NCI-H226 (cell line): ENCODE data around the gene JPH2.
"Not testable (repeated sequence)": the region's sequence is repeated elsewhere in the genome, so short reads cannot be mapped to it uniquely, and the experiment has no call there.

Experiments used
- DNase-seq: peaks from one replicate; pipeline ENCODE4 v3.0.0-alpha.2; 2015

JPH2 gene

GRCh38 chr20:44187054-44187771, at the start of gene JPH2:
Gene JPH2, minus strand, starts transcription at chr20:44187188. Its CDS starts 483 bp downstream, at chr20:44186705.
- DNase-seq: peak; percentile 94

- DNase-seq: no peak
Measured at GRCh38 chr20:44235702-44236101, 48.7 kb upstream of the JPH2 start.

- DNase-seq: no peak
Measured at GRCh38 chr20:44234566-44235317, 47.8 kb upstream of the JPH2 start.

GRCh38 chr20:44233436-44234016, 46.5 kb upstream of the JPH2 start:
- DNase-seq: no peak

- DNase-seq: not testable (repeated sequence)
Measured at GRCh38 chr20:44232469-44232856, 45.5 kb upstream of the JPH2 start.

DNA sequence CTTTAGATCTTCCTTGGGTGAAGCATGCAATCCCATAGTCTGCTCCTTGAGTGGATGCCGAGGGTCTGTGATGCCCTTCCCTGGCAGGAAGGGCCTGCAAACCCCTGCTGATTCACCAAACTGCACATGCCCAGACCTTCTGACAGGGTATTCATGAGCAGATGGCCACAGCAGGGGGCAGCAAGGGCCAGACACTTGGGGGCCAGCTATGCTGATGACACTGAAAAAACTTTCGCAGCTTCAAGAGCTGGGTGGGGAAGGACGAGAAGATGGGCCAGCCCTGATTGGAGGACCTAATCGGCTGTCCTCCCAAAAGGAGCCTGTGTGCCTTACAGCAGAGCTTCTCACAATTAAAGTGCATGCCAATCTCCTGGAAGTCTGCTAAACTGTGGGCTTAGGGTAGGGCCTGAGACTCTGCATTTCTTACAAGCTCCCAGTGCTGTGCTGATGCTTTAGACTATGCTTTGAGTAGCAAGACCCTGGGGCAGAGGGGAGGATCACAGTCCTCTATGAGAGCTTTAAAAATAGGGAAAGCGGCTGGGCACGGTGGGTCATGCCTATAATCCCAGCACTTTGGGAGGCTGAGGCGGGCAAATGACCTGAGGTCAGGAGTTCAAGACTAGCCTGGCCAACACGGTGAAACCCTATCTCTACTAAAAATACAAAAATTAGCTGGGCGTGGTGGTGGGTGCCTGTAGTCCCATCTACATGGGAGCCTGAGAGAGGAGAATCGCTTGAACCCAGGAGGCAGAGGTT, 44.9 kb upstream of the JPH2 start:
- DNase-seq: no peak

DNA sequence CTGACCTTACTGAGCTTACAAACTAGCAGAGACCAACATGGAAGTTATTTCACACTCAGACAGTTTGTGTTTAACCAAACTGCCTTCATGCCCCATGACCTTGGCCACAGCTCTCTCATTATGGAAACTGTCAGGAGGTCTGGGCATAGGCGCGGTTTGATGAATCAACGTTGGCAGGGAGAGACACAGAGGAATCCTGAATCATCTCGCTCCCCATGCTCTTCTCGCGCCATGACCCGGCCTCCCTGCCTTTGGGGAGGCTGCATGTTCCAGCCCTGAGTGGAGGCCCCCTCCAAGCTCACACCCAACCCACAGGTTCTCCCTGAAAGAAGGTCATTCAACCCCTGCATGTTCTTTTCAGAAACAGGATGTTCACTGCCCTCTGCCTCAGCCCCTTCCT, 44.2 kb upstream of the JPH2 start:
- DNase-seq: peak; percentile 24

DNA sequence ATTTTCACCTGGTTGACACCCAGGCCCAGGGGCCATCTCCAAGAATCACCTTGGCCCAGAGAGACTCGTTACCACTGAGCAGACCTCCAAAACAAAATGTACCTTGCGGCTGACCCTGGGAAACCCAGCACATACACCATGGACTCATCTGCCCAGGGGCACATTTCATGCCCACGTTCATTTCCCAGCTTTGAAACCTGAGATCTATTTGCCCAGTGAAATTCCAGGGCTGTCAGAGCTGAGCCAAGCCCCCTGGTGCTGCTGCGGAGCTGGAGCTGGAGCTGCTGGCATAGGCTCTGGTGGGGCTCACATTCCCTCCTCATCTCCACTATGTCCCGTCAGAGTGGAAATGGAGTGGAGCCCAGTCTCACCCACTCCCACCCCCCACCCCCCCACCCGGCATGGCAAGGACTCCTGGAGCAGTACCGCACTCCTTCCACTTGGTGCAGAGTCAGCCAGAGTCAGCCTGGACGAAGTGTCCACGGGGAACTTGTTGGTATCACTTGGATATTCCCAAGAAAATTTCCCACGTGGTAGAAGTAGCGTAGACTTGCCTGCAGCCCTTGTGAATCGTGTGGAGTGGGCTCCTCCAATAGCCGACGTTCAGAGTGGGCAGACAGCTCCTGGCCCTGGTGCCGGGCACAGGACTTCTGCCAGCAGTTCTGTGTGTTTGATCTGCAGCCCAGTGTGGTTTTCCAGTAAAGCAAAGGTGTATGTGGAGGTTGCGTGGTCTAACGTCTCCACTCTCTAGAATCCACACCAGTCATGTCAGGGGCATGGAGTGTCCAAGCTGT, 41.7 kb upstream of the JPH2 start:
- no peak for DNase-seq

DNA sequence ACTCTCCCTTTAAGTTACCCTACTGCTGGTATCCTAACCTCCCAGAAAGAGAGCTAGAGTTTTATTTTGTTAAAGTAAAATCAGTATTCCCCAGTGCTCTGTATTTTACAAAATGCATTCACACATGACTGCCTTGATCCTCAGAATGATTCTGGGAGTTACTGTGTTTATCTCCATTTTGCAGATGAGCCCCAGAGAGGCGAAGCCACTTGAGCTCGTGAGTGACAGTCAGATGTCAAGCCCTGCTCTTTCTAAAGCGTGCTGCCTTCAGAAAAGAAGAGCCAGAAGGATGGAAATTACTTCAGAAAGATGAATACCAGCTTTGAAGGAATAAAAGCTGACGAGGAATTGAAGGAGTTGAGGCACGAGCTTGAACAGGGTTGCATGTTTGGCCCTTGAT, 37.6 kb upstream of the JPH2 start:
- DNase-seq: no peak

- DNase-seq: no peak
Measured at GRCh38 chr20:44223721-44224120, 36.7 kb upstream of the JPH2 start.

- peak; percentile 29 for DNase-seq
Measured at GRCh38 chr20:44222633-44223368, 35.8 kb upstream of the JPH2 start.

- DNase-seq: no peak
Measured at GRCh38 chr20:44222027-44222426, 35.0 kb upstream of the JPH2 start.

DNA sequence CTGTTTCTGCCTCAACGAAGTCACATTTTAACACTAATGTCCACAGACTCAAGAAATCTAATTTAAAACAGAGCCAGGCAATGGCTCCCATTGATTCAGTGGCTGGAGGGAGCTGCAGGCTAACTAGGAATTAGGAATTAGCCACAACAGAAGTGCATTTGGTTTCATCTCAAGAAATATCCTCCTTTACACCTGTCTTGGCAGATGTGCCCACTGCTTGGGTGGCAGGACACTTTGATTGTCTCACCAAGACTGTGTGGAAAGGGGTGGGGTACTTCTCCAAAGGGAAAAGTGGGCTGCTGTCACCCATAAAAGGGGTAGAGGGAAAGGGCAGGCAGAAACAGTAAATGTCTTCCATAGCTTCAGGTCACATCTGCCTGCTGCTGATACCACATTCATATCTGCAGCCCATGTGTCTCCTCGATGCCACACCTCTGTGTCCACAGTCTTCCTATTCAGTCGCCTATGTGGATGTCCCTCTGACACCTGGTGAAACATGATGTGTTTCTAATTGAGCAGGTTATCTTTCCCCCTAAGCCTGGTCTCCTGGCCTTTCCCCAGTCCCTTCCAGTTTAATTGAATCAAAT, 34.5 kb upstream of the JPH2 start:
- DNase-seq: no peak

GRCh38 chr20:44219791-44220190, 32.8 kb upstream of the JPH2 start:
- peak; percentile 55 for DNase-seq

DNA sequence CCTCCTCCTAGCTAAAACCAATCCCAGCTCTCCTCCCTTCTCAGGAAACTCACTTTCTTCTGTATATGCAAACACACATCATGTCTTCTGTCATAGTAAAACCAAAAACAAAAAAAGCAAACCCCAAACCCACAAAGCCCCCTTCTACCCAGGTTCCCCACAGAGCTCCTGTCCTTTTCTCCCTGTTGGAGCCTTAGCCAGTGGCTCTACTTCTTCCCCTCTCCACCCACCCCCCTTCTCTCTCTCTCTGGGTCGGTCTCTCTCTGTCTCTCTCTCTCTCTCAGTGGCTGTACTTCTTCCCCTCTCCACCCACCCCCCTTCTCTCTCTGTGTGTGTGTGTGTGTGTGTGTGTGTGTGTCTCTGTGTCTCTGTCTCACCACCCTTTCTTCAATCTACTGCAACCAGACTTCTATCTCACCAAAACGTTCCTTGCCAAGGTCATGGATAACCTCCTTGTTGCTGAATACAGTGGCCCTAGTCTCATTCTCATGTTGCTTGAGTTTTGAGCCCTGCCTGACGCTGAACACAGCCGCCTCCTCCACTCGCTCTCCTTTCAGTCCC, 32.3 kb upstream of the JPH2 start:
- DNase-seq: no peak

DNA sequence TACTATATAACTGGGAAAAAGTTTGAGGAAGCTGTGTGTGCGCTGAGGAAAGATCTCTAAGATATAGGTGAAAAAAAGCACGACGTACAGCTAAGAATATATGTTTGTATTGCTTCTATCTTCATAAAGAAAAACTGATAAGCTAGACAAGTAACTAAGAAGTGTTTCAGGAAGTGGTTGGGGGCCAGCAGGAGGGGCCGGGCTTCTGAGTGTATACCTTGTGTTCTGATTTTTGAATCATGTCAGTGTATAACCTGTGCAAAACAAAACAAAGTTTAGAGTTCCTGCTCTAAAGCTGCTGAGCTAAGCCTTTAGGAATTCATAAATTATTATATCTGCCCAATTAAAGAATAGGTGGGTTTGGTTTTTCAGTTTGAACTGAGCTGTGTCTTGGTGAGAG, 31.5 kb upstream of the JPH2 start:
- no peak for DNase-seq

- peak; percentile 31 for DNase-seq
Measured at GRCh38 chr20:44217342-44218092, 30.5 kb upstream of the JPH2 start.

- peak; percentile 31 for DNase-seq
Measured at GRCh38 chr20:44215125-44215524, 28.1 kb upstream of the JPH2 start.

DNA sequence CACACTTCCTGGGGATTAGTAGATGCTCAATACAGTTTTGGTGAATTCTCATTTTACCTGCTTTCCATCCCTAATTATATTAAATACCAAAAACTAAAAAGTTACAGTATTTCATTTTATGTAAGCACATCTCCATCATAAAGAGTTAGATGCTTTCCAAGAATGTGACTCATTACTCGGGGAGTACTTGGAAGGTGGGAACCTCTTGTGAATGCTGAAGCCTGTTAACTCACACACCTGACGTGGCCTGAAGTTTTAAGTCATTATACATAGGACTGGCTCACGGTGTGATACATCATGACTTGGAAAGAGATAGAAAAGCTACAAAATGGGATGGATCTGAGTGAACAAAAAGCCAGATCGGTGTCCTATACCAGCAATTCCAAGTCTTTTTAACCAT, 25.8 kb upstream of the JPH2 start:
- peak; percentile 48 for DNase-seq
